NCI-H187 treated with DMSO at 0.1 percent for 48 hours (cell line): ENCODE measurements around the gene RNF167.

Source experiments
- DNase-seq: peaks from one replicate; lab custom pipeline; 2025; lab: John Stamatoyannopoulos, UW

The RNF167 gene

GRCh38 chr17:4939796-4940554 lies at the start of gene RNF167, which contains the start of gene SLC25A11:
RNF167 (plus strand) TSS chr17:4940268; CDS start chr17:4940910, 642 bp downstream.
SLC25A11 (minus strand) TSS chr17:4940046; CDS start chr17:4939910, 136 bp downstream.
- peak; percentile 68 for DNase-seq

GRCh38 chr17:4891411-4892410 lies 48.4 kb upstream of the RNF167 start:
- DNase-seq: no peak

GRCh38 chr17:4892499-4893221 lies 47.4 kb upstream of the RNF167 start:
- no peak for DNase-seq

- DNase-seq: no peak
Observed at GRCh38 chr17:4893272-4893671, 46.8 kb upstream of the RNF167 start.

- no peak for DNase-seq
Observed at GRCh38 chr17:4893721-4894560, 46.1 kb upstream of the RNF167 start.

- DNase-seq: no peak
Observed at GRCh38 chr17:4895121-4895520, 44.9 kb upstream of the RNF167 start.

- no peak for DNase-seq
Observed at GRCh38 chr17:4895657-4896331, 44.3 kb upstream of the RNF167 start.

GRCh38 chr17:4896332-4897197 lies 43.5 kb upstream of the RNF167 start:
- no peak for DNase-seq

GRCh38 chr17:4897198-4897687 lies 42.8 kb upstream of the RNF167 start:
- DNase-seq: no peak

- no peak for DNase-seq
Observed at GRCh38 chr17:4897785-4898184, 42.3 kb upstream of the RNF167 start.

- no peak for DNase-seq
Observed at GRCh38 chr17:4898351-4898750, 41.7 kb upstream of the RNF167 start.

GRCh38 chr17:4898927-4899326 lies 41.1 kb upstream of the RNF167 start:
- no peak for DNase-seq

- no peak for DNase-seq
Observed at GRCh38 chr17:4899341-4900230, 40.5 kb upstream of the RNF167 start, which contains the start of gene C17orf107. C17orf107 (plus strand) TSS chr17:4899536; CDS start chr17:4899763, 227 bp downstream.

GRCh38 chr17:4900231-4901107 lies 39.6 kb upstream of the RNF167 start:
- no peak for DNase-seq

GRCh38 chr17:4901108-4901647 lies 38.9 kb upstream of the RNF167 start:
- DNase-seq: no peak

GRCh38 chr17:4901648-4902344 lies 38.3 kb upstream of the RNF167 start:
- DNase-seq: no peak
